HUES6 (cell line): ENCODE results near the gene PHF2.
"Not testable (repeated sequence)": the region's sequence is repeated elsewhere in the genome, so short reads cannot be mapped to it uniquely, and the experiment has no call there.

ENCODE experiments used
- H3K27ac ChIP-seq: 2 replicates; pipeline ENCODE4 v1.7.0; 2013; ENCODE audit warnings: low read depth, mild to moderate bottlenecking, low read length, inconsistent platforms
- H3K27me3 ChIP-seq: 2 replicates; pipeline ENCODE4 v1.6.1; 2013; ENCODE audit warnings: low read length; ENCODE audit not compliant: control insufficient read depth, insufficient read depth
- H3K36me3 ChIP-seq: 2 replicates; pipeline ENCODE4 v1.6.1; 2013; ENCODE audit warnings: low read length; ENCODE audit not compliant: control insufficient read depth, insufficient read depth
- H3K4me1 ChIP-seq: 2 replicates; pipeline ENCODE4 v1.6.1; 2013; ENCODE audit warnings: low read length; ENCODE audit not compliant: control insufficient read depth, insufficient read depth
- H3K4me3 ChIP-seq: 2 replicates; pipeline ENCODE4 v1.5.1; 2013; ENCODE audit warnings: low read depth, low read length
- H3K9ac ChIP-seq: one replicate; pipeline ENCODE4 v1.6.1; 2013; ENCODE audit warnings: mild to moderate bottlenecking, low read length
- H3K9me3 ChIP-seq: 2 replicates; pipeline ENCODE4 v1.6.1; 2013; ENCODE audit warnings: low read depth, low read length; ENCODE audit not compliant: control insufficient read depth, insufficient read depth

The PHF2 gene

GRCh38 chr9:93669958-93670207 lies 93.5 kb downstream of the PHF2 start:
- Histone ChIP-seq H3K4me1 (no peaks in the 10 kb centered on the region), H3K9ac (no peak overlapping the region), H3K27ac (no peak overlapping the region), H3K4me3 (no peak overlapping the region), H3K27me3 (no peaks in the 10 kb centered on the region), H3K9me3 (no peaks in the 10 kb centered on the region), H3K36me3 (peaks cover 14% of the 10 kb centered on the region)

GRCh38 chr9:93670208-93671019 lies 94.0 kb downstream of the PHF2 start:
- no peaks in the 10 kb centered on the region for H3K27me3 ChIP-seq

GRCh38 chr9:93671020-93671338 lies 94.6 kb downstream of the PHF2 start:
- no peak overlapping the region for H3K27ac ChIP-seq
- H3K9me3 ChIP-seq: no peaks in the 10 kb centered on the region
- H3K9ac ChIP-seq: no peak overlapping the region
- H3K27me3 ChIP-seq: no peaks in the 10 kb centered on the region
- H3K36me3 ChIP-seq: peaks cover 17% of the 10 kb centered on the region
- no peak overlapping the region for H3K4me3 ChIP-seq
- no peaks in the 10 kb centered on the region for H3K4me1 ChIP-seq

More at GRCh38 chr9:93670208-93671019, 94.0 kb downstream of the PHF2 start:
- no peaks in the 10 kb centered on the region for H3K4me1 ChIP-seq
- H3K9me3 ChIP-seq: no peaks in the 10 kb centered on the region
- H3K4me3 ChIP-seq: no peak overlapping the region
- H3K9ac ChIP-seq: no peak overlapping the region
- no peak overlapping the region for H3K27ac ChIP-seq
- H3K36me3 ChIP-seq: peaks cover 14% of the 10 kb centered on the region

- not testable (repeated sequence) for H3K4me1 ChIP-seq, H3K9me3 ChIP-seq, H3K27me3 ChIP-seq, H3K27ac ChIP-seq, H3K4me3 ChIP-seq, H3K9ac ChIP-seq
- peaks cover 20% of the 10 kb centered on the region for H3K36me3 ChIP-seq
Measured at GRCh38 chr9:93672330-93673020, 96.1 kb downstream of the PHF2 start.

- Histone ChIP-seq H3K27ac (no peak overlapping the region), H3K4me3 (no peak overlapping the region), H3K36me3 (peaks cover 20% of the 10 kb centered on the region)
Measured at GRCh38 chr9:93673021-93673838, 96.8 kb downstream of the PHF2 start.

GRCh38 chr9:93673839-93674334 lies 97.5 kb downstream of the PHF2 start:
- no peak overlapping the region for H3K27ac ChIP-seq
- H3K9me3 ChIP-seq: no peaks in the 10 kb centered on the region
- no peaks in the 10 kb centered on the region for H3K27me3 ChIP-seq
- H3K4me1 ChIP-seq: no peaks in the 10 kb centered on the region
- H3K9ac ChIP-seq: no peak overlapping the region
- no peak overlapping the region for H3K4me3 ChIP-seq
- H3K36me3 ChIP-seq: peaks cover 20% of the 10 kb centered on the region

More at GRCh38 chr9:93673021-93673838, 96.8 kb downstream of the PHF2 start:
- Histone ChIP-seq H3K9ac (no peak overlapping the region), H3K4me1 (no peaks in the 10 kb centered on the region), H3K27me3 (no peaks in the 10 kb centered on the region), H3K9me3 (no peaks in the 10 kb centered on the region)

GRCh38 chr9:93674580-93675335 lies 98.4 kb downstream of the PHF2 start:
- no peaks in the 10 kb centered on the region for H3K27me3 ChIP-seq
- no peaks in the 10 kb centered on the region for H3K9me3 ChIP-seq
- no peak overlapping the region for H3K9ac ChIP-seq
- H3K4me3 ChIP-seq: no peak overlapping the region
- no peaks in the 10 kb centered on the region for H3K4me1 ChIP-seq
- peaks cover 20% of the 10 kb centered on the region for H3K36me3 ChIP-seq
- no peak overlapping the region for H3K27ac ChIP-seq

- Histone ChIP-seq H3K9me3 (no peaks in the 10 kb centered on the region), H3K27ac (no peak overlapping the region), H3K9ac (no peak overlapping the region), H3K4me3 (no peak overlapping the region), H3K27me3 (no peaks in the 10 kb centered on the region), H3K36me3 (peaks cover 20% of the 10 kb centered on the region), H3K4me1 (no peaks in the 10 kb centered on the region)
Measured at GRCh38 chr9:93675336-93676150, 99.2 kb downstream of the PHF2 start.

- Histone ChIP-seq H3K27me3 (no peaks in the 10 kb centered on the region), H3K9ac (no peak overlapping the region), H3K4me1 (no peaks in the 10 kb centered on the region), H3K9me3 (no peaks in the 10 kb centered on the region), H3K27ac (no peak overlapping the region), H3K4me3 (no peak overlapping the region), H3K36me3 (peaks cover 20% of the 10 kb centered on the region)
Measured at GRCh38 chr9:93676310-93677047, 100.1 kb downstream of the PHF2 start.
